ENCODE data around the gene ZNF662. TPM values are rescaled to one million over a fixed set of nuclear protein-coding genes. Genes with fewer than 3 reads are reported as not detected.

ZNF662 gene
- total RNA-seq, 3 donors from 2014 or later (not counting 1 experiment from before 2014, with no cell fraction given): 1.2 to 2.7 (median 1.7) TPM

GRCh38 chr3:42908675-42909074, 2.7 kb downstream of the ZNF662 start:
- H3K4me1 Mint-ChIP-seq: peaks cover 11 to 15% of the 10 kb centered on the region in 2 donors
- peaks cover 7 to 12% of the 10 kb centered on the region in 2 donors for H3K9me3 Mint-ChIP-seq
- H3K36me3 Mint-ChIP-seq: peaks cover 19% of the 10 kb centered on the region
- H3K27me3 ChIP-seq (ENCODE audit: control insufficient read depth, insufficient read depth, low read length): peaks cover 13% of the 10 kb centered on the region
- ATAC-seq (no peak), DNase-seq (no peak)
- WGBS (ENCODE audit: insufficient coverage): 85% methylated on average over 7 of the region's 7 CpGs
- peaks cover 15% of the 10 kb centered on the region for H3K4me1 ChIP-seq (ENCODE audit: control insufficient read depth, insufficient read depth, low read length)
- no peak overlapping the region for H3K4me3 ChIP-seq (ENCODE audit: low read length)
- no peaks in the 10 kb centered on the region for H3K36me3 ChIP-seq (ENCODE audit: control insufficient read depth, insufficient read depth, low read length)
- no peak overlapping the region for H3K27ac ChIP-seq (ENCODE audit: low read length)
- peaks cover under 1% of the 10 kb centered on the region for H3K9me3 ChIP-seq (ENCODE audit: control insufficient read depth, insufficient read depth, low read length)
- intact Hi-C loops (cut with micrococcal nuclease): no loop called here
- H3K27me3 Mint-ChIP-seq (ENCODE audit: low read depth in 2 of 2): peaks cover 35 to 38% of the 10 kb centered on the region in 2 donors
- no peak overlapping the region for H3K27ac Mint-ChIP-seq
- TF ChIP-seq CTCF (IDR thresholded peaks at IDR 0.05): no peak
- H3K4me3 Mint-ChIP-seq: no peak overlapping the region

GRCh38 chr3:42911551-42911950, 5.6 kb downstream of the ZNF662 start:
- no peak for TF ChIP-seq CTCF (IDR thresholded peaks at IDR 0.05)
- no peaks in the 10 kb centered on the region for H3K36me3 ChIP-seq (ENCODE audit: control insufficient read depth, insufficient read depth, low read length)
- 93% methylated on average over 1 of the region's 2 CpGs for WGBS (ENCODE audit: insufficient coverage)
- H3K4me3 ChIP-seq (ENCODE audit: low read length): no peak overlapping the region
- Mint-ChIP-seq H3K27me3 (ENCODE audit: low read depth in 2 of 2) (peaks cover 14 to 15% of the 10 kb centered on the region in 2 donors), H3K4me3 (no peak overlapping the region), H3K9me3 (peaks cover 5 to 21% of the 10 kb centered on the region in 2 donors), H3K27ac (no peak overlapping the region), H3K36me3 (peaks cover 31% of the 10 kb centered on the region), H3K4me1 (peaks cover 3 to 7% of the 10 kb centered on the region in 2 donors)
- H3K27ac ChIP-seq (ENCODE audit: low read length): no peak overlapping the region
- intact Hi-C loops (cut with micrococcal nuclease): no loop called here
- H3K27me3 ChIP-seq (ENCODE audit: control insufficient read depth, insufficient read depth, low read length): no peaks in the 10 kb centered on the region
- H3K4me1 ChIP-seq (ENCODE audit: control insufficient read depth, insufficient read depth, low read length): peaks cover 3% of the 10 kb centered on the region
- peaks cover 17% of the 10 kb centered on the region for H3K9me3 ChIP-seq (ENCODE audit: control insufficient read depth, insufficient read depth, low read length)
- DNase-seq: no peak
- ATAC-seq: no peak

DNA sequence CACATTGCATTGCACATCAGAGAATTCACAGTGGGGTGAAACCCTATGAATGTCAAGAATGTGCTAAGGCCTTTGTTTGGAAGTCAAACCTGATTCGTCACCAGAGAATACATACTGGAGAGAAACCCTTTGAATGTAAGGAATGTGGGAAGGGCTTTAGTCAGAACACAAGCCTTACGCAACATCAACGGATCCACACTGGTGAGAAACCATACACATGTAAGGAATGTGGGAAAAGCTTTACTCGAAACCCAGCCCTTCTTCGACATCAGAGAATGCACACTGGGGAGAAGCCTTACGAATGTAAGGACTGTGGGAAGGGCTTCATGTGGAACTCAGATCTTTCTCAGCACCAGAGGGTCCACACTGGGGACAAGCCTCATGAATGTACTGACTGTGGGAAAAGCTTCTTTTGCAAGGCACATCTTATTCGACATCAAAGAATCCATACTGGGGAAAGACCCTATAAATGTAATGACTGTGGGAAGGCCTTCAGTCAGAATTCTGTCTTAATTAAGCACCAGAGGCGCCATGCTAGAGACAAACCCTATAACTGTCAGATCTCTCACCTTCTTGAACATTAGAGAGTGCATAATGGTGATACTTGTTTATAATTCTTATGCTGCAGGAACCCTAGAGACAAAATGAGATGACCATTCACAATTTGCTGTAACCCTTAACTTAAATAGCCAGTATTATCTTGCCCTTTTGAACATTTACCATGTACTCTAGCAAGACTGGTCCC, 9.0 kb downstream of the ZNF662 start:
- Mint-ChIP-seq H3K9me3 (peaks cover 5 to 21% of the 10 kb centered on the region in 2 donors), H3K4me3 (no peak overlapping the region), H3K36me3 (peaks cover 31% of the 10 kb centered on the region), H3K27me3 (ENCODE audit: low read depth in 2 of 2) (no peaks in the 10 kb centered on the region), H3K27ac (no peak overlapping the region), H3K4me1 (no peaks in the 10 kb centered on the region)
- 96% methylated on average over 6 of the region's 8 CpGs for WGBS (ENCODE audit: insufficient coverage)
- Histone ChIP-seq H3K9me3 (ENCODE audit: control insufficient read depth, insufficient read depth, low read length) (peaks cover 30% of the 10 kb centered on the region), H3K36me3 (ENCODE audit: control insufficient read depth, insufficient read depth, low read length) (no peaks in the 10 kb centered on the region), H3K4me1 (ENCODE audit: control insufficient read depth, insufficient read depth, low read length) (no peaks in the 10 kb centered on the region), H3K4me3 (ENCODE audit: low read length) (no peak overlapping the region), H3K27me3 (ENCODE audit: control insufficient read depth, insufficient read depth, low read length) (no peaks in the 10 kb centered on the region), H3K27ac (ENCODE audit: low read length) (no peak overlapping the region)
- no peak for ATAC-seq
- DNase-seq: no peak
- no peak for TF ChIP-seq CTCF (IDR thresholded peaks at IDR 0.05)
- intact Hi-C loops (cut with micrococcal nuclease): no loop called here

- Mint-ChIP-seq H3K4me3 (no peak overlapping the region), H3K36me3 (no peaks in the 10 kb centered on the region), H3K4me1 (no peaks in the 10 kb centered on the region), H3K9me3 (peaks cover 0 to 2% of the 10 kb centered on the region in 2 donors), H3K27ac (no peak overlapping the region), H3K27me3 (ENCODE audit: low read depth in 2 of 2) (no peaks in the 10 kb centered on the region)
- Histone ChIP-seq H3K27me3 (ENCODE audit: control insufficient read depth, insufficient read depth, low read length) (no peaks in the 10 kb centered on the region), H3K27ac (ENCODE audit: low read length) (no peak overlapping the region), H3K4me1 (ENCODE audit: control insufficient read depth, insufficient read depth, low read length) (no peaks in the 10 kb centered on the region), H3K4me3 (ENCODE audit: low read length) (no peak overlapping the region), H3K36me3 (ENCODE audit: control insufficient read depth, insufficient read depth, low read length) (no peaks in the 10 kb centered on the region), H3K9me3 (ENCODE audit: control insufficient read depth, insufficient read depth, low read length) (no peaks in the 10 kb centered on the region)
- intact Hi-C loops (cut with micrococcal nuclease): no loop called here
- TF ChIP-seq CTCF (IDR thresholded peaks at IDR 0.05): no peak
- no peak for ATAC-seq
- WGBS (ENCODE audit: insufficient coverage): 100% methylated on average over 4 of the region's 4 CpGs
- DNase-seq: no peak
Measured at GRCh38 chr3:42923606-42924005, 17.7 kb downstream of the ZNF662 start.
